Mesothelial cell of epicardium (in vitro differentiated cells): ENCODE data around the gene KLF16. TPM values are rescaled to one million over a fixed set of nuclear protein-coding genes. Genes with fewer than 3 reads are reported as not detected.
"Not testable (repeated sequence)": the region's sequence is repeated elsewhere in the genome, so short reads cannot be mapped to it uniquely, and the experiment has no call there.

Source experiments
- DNase-seq, 2 experiments: peaks; one replicate each; pipeline ENCODE4 v3.0.0; 2021; ENCODE audit warnings: low spot score in 2 of 2; ENCODE audit not compliant: unreplicated experiment in 2 of 2
- H3K27ac Mint-ChIP-seq: 2 replicates; pipeline ENCODE4 v1.8.0; 2021; ENCODE audit warnings: mixed read lengths
- H3K27me3 Mint-ChIP-seq: 2 replicates; pipeline ENCODE4 v1.8.0; 2021; ENCODE audit warnings: low read depth, mixed read lengths
- H3K36me3 Mint-ChIP-seq: 2 replicates; pipeline ENCODE4 v1.8.0; 2021; ENCODE audit warnings: mixed read lengths
- H3K4me1 Mint-ChIP-seq: 2 replicates; pipeline ENCODE4 v1.8.0; 2021; ENCODE audit warnings: mixed read lengths
- H3K4me3 Mint-ChIP-seq: 2 replicates; pipeline ENCODE4 v1.8.0; 2021; ENCODE audit warnings: mild to moderate bottlenecking, moderate library complexity, mixed read lengths
- H3K9me3 Mint-ChIP-seq: 2 replicates; pipeline ENCODE4 v1.8.0; 2021; ENCODE audit warnings: mixed read lengths
- total RNA-seq: library from RNA; stranded (reverse); gene quantifications from 3 replicates; pipeline ENCODE4 v1.2.1, GENCODE V29; 2021
- TF ChIP-seq, protein P1 (sequence below): fragments of 200-600 bp; sonication (generic); IDR thresholded peaks from one replicate; pipeline ENCODE4 v1.5.0; 2021; ENCODE audit warnings: antibody characterized with exemption; ENCODE audit not compliant: unreplicated experiment

The KLF16 gene
- total RNA-seq, 1 donor from 2014 or later = 23.5 TPM

DNA sequence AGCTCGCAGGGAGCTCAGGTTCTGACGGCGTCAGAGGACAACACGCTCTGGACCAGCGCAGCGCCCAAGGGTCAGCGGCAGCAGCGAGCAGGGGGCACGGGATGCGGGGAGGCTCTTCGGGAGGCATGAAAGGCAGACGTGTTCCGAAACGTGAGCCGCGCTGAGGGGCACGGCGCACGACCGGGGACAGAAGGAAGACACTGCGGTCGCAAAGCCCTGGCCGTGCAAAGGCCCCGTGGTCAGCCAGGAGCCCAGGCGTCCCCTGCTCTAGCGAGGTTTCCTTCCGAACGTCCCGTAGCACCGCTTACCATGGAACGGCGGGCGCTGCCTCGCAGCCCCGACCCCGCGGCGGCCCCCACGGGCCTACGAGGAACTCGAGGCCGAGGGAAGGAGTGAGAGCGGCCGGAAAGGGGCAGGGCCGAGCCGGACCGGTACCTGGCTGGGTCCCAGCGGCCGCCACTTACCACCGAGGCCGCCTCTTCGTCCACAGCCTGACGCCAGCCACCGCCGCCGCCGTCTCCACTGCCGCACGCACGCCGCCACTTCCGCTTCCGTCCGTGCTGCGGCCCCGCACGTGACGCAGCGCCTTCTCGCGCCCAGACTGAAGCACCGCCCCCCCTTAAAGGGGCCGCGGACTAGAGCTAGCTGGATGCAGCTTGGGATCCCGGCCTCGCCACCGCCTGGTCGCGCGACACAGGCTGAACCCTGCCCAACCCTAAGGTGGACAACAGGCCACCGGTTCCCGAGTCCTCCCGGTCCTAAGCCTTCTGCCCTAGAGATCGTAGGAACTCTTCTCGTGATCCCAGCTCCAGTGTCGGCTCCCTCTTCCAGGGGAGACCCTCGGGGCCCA, 12.5 kb upstream of the KLF16 start:
- Mint-ChIP-seq H3K4me3 (peak overlapping the region; percentile 99), H3K36me3 (no peaks in the 10 kb centered on the region), H3K27me3 (no peaks in the 10 kb centered on the region), H3K4me1 (peaks cover 24% of the 10 kb centered on the region), H3K27ac (peak overlapping the region; percentile 95), H3K9me3 (no peaks in the 10 kb centered on the region)
- TF ChIP-seq, protein P1, sequence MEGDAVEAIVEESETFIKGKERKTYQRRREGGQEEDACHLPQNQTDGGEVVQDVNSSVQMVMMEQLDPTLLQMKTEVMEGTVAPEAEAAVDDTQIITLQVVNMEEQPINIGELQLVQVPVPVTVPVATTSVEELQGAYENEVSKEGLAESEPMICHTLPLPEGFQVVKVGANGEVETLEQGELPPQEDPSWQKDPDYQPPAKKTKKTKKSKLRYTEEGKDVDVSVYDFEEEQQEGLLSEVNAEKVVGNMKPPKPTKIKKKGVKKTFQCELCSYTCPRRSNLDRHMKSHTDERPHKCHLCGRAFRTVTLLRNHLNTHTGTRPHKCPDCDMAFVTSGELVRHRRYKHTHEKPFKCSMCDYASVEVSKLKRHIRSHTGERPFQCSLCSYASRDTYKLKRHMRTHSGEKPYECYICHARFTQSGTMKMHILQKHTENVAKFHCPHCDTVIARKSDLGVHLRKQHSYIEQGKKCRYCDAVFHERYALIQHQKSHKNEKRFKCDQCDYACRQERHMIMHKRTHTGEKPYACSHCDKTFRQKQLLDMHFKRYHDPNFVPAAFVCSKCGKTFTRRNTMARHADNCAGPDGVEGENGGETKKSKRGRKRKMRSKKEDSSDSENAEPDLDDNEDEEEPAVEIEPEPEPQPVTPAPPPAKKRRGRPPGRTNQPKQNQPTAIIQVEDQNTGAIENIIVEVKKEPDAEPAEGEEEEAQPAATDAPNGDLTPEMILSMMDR = no peak
- DNase-seq = peak; percentile 76 to 89

DNA sequence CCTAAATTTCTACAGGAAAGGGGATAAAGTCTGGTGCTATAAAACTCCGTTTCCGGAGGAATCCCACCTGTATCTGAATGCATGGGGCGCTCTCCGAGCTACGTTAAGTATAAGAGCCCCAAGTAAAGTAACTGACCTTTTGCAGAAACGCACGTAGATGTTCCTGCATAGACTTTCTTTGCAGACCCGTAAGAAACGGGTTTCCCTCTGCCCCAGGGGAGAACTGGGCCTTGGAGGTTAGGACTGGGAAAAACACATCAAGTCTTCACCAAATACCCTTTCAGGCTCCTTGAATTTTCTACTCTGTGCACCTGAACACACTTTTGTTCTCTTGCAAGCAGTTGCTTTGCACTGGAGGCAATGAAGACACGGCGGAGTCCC, 11.9 kb upstream of the KLF16 start:
- H3K4me3 Mint-ChIP-seq = peak overlapping the region; percentile 99
- H3K4me1 Mint-ChIP-seq = peaks cover 24% of the 10 kb centered on the region
- H3K27ac Mint-ChIP-seq = peak overlapping the region; percentile 95
- DNase-seq, H3K9me3 Mint-ChIP-seq, H3K36me3 Mint-ChIP-seq, H3K27me3 Mint-ChIP-seq: not testable (repeated sequence)

DNA sequence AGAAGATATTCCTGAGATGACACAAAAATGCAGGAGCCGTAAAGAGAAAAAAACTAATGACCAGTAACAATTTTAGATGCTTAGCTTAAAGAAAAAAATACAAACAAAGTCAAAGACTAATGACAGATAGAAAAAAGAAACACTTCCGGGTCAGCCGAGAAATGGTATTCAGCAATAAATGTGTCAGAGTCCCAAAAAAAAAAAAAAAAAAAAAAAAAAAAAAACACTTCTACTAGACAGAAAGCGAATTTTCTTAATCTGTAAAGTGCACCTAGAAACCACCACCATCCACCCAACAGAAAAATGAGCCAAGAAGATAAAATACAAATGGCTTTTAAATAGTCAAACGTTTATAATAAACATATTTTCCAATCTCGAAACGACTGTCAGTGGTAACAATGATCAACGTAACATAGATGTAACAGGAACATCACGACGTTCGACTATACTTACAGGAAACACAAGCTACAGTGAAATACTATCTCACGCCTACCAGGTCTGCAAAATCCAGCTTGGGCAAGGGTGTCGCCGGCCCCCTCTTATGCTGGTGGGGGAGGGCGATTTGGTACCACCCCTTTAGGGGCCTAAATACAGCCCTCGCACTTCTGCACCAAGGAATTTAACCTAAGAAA, 11.3 kb upstream of the KLF16 start:
- H3K27ac Mint-ChIP-seq = peak overlapping the region; percentile 95
- no peaks in the 10 kb centered on the region for H3K36me3 Mint-ChIP-seq
- no peak for DNase-seq
- H3K4me3 Mint-ChIP-seq = peak overlapping the region; percentile 99
- TF ChIP-seq, protein P1 = no peak
- H3K9me3 Mint-ChIP-seq = no peaks in the 10 kb centered on the region
- peaks cover 24% of the 10 kb centered on the region for H3K4me1 Mint-ChIP-seq
- no peaks in the 10 kb centered on the region for H3K27me3 Mint-ChIP-seq

DNA sequence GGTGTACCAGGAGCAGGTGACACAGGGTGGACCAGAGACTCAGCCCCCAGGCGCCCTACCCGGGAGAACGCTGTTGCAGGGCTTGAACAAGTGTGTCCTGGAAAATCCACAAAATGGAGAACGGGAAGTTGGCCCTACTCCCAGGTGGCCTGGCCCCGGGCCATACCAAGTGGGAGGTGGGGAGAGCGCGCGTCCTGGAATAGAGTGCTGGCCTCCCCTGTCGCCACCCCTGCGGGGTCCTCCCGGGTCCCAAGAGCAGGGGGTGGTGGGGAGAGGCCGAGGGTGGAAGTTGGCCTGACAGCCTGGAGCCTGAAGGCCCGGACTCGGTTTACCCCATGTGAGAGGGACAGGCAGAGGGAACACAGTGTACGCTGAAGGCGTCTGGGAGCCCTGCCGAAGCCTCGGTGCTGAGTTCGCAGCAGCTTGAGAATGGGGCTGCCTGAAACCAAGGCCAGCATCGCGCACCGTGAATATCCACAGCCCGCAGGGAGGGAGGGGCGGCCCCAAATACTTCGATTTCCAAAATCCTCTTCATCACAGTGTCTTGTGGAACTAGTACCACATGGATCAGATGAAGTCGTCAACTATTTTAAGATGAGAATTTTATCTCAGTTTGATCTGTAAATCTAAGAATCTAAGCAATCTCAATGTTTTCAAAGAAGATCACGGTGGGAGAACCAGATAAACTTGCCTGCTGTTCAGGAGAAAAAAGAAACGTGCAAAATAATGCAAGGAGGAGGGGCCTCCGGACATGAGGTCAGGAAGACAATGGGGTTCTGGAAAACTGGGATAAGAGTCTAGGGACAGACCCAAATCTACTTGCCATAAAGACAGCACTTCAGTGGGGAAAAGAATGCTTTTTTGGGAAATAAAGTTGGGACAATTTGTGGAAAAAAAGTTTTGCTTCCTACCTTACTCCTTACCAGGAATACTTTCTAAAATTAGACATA, 10.4 kb upstream of the KLF16 start:
- peak overlapping the region; percentile 95 for H3K27ac Mint-ChIP-seq

DNA sequence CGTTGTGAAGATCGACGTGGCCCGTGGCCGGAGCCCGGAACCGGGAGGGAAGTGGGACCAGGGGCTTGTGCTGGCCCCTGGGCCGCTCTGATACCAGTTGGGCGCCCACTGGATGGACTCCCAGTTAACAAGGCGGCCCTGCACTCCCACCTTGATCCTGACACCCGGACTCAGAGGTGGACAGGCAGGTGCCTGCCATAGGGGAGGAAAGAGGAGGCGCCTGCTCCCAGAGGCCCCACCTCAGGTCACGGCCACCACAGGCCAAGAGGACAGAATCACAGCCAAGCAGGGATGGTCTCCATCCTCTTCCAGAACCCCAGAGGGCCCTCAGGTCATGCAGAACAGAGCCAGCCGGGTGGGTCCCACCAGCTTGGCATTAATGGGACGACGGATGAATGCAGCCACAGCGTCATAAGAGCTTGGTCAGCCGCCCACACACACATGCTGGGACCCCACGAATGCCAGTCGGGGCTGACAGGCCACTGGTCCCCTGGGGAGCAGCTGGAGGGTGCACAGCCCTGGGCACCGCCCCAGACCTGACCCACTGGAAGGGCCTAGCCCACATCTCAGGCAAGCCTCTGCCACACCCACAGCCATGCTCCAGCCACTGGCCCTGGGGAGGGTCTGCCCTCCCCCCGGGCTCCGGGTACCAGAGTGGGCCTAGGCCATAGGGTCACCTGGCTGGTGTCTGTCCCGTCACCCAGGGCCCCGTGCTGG, 9.6 kb upstream of the KLF16 start:
- H3K27ac Mint-ChIP-seq = peak overlapping the region; percentile 95
- H3K27me3 Mint-ChIP-seq = no peaks in the 10 kb centered on the region
- H3K36me3 Mint-ChIP-seq = no peaks in the 10 kb centered on the region
- H3K9me3 Mint-ChIP-seq = no peaks in the 10 kb centered on the region
- TF ChIP-seq, protein P1 = no peak
- DNase-seq = no peak
- H3K4me1 Mint-ChIP-seq = peaks cover 24% of the 10 kb centered on the region
- no peak overlapping the region for H3K4me3 Mint-ChIP-seq

More for the DNA sequence above, 10.4 kb upstream of the KLF16 start:
- peak overlapping the region; percentile 99 for H3K4me3 Mint-ChIP-seq
- no peaks in the 10 kb centered on the region for H3K36me3 Mint-ChIP-seq
- no peaks in the 10 kb centered on the region for H3K9me3 Mint-ChIP-seq
- TF ChIP-seq, protein P1 = no peak
- H3K4me1 Mint-ChIP-seq = peaks cover 24% of the 10 kb centered on the region
- no peaks in the 10 kb centered on the region for H3K27me3 Mint-ChIP-seq
- no peak for DNase-seq
